ENCODE data around the gene MSI1. TPM values are rescaled to one million over a fixed set of nuclear protein-coding genes. Genes with fewer than 3 reads are reported as not detected.

MSI1 gene
- total RNA-seq, 1 donor from 2014 or later, result 1.3 TPM

DNA sequence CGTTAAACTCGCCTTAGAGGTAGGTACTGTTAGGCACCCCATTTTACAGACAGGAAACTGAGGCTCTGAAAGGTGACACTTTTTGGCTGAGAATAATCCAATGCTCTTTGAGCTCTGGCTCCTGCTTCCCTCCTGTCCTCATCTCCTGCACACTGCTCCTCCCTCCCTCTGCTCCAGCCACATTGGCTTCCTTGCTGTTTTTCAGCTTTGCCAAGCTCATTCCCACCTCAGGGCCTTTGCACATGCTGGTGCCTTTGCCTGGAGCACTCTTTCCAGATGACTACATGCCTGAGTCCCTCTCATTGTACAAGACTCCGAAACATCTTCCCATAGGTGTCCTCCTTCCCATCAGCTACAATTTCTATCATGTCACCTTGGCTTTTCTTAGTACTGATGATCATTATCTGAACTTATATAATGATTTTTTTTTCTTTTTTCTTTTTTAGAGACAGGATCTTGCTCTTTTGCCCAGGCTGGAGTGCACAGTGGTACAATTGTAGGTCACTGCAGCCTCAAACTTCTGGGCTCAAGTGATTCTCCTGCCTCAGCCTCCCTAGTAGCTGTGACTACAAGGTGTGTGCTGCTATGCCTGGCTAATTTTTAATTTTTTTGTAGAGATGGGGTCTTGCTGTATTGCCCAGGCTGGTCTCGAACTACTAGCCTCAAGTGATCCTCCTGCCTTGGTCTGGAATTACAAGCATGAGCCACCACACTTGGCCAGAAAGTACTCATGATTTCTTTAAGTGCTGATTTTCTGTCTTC is 15.2 kb downstream of the MSI1 start:
- peaks cover 8% of the 10 kb centered on the region for H3K4me1 Mint-ChIP-seq (ENCODE audit: unreplicated experiment)
- TF ChIP-seq, protein P1, sequence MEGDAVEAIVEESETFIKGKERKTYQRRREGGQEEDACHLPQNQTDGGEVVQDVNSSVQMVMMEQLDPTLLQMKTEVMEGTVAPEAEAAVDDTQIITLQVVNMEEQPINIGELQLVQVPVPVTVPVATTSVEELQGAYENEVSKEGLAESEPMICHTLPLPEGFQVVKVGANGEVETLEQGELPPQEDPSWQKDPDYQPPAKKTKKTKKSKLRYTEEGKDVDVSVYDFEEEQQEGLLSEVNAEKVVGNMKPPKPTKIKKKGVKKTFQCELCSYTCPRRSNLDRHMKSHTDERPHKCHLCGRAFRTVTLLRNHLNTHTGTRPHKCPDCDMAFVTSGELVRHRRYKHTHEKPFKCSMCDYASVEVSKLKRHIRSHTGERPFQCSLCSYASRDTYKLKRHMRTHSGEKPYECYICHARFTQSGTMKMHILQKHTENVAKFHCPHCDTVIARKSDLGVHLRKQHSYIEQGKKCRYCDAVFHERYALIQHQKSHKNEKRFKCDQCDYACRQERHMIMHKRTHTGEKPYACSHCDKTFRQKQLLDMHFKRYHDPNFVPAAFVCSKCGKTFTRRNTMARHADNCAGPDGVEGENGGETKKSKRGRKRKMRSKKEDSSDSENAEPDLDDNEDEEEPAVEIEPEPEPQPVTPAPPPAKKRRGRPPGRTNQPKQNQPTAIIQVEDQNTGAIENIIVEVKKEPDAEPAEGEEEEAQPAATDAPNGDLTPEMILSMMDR (IDR thresholded peaks at IDR 0.05), result no peak
- no peak overlapping the region for H3K4me3 Mint-ChIP-seq (ENCODE audit: unreplicated experiment)
- no peaks in the 10 kb centered on the region for H3K36me3 Mint-ChIP-seq (ENCODE audit: unreplicated experiment)
- no peaks in the 10 kb centered on the region for H3K9me3 Mint-ChIP-seq (ENCODE audit: unreplicated experiment)
- H3K27me3 Mint-ChIP-seq (ENCODE audit: unreplicated experiment), result no peaks in the 10 kb centered on the region
- no peak for DNase-seq (ENCODE audit: extremely low spot score, unreplicated experiment)
- H3K27ac Mint-ChIP-seq (ENCODE audit: unreplicated experiment), result no peak overlapping the region

DNA sequence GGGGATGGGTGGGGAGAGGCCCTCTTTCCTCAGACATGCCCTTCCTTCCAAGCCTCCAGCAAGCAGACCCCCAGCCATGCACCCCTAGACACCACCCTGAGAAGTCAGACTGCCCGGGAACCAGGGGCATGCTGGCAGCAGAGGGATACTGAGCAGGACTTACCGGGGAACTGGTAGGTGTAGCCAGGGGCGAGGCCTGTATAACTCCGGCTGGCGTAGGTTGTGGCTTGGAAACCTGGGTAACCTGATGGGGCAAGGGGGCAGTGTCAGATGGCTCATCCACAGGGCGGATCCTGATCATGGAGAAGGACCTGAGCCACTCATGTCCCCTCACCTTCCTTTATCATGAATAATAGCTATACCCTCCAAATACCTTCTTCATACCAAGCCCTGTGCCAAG is 15.8 kb downstream of the MSI1 start:
- H3K36me3 Mint-ChIP-seq (ENCODE audit: unreplicated experiment), result no peaks in the 10 kb centered on the region
- TF ChIP-seq, protein P1 (IDR thresholded peaks at IDR 0.05), result no peak
- no peaks in the 10 kb centered on the region for H3K9me3 Mint-ChIP-seq (ENCODE audit: unreplicated experiment)
- H3K4me1 Mint-ChIP-seq (ENCODE audit: unreplicated experiment), result peaks cover 8% of the 10 kb centered on the region
- no peak overlapping the region for H3K4me3 Mint-ChIP-seq (ENCODE audit: unreplicated experiment)
- H3K27ac Mint-ChIP-seq (ENCODE audit: unreplicated experiment), result no peak overlapping the region
- DNase-seq (ENCODE audit: extremely low spot score, unreplicated experiment), result no peak
- no peaks in the 10 kb centered on the region for H3K27me3 Mint-ChIP-seq (ENCODE audit: unreplicated experiment)

DNA sequence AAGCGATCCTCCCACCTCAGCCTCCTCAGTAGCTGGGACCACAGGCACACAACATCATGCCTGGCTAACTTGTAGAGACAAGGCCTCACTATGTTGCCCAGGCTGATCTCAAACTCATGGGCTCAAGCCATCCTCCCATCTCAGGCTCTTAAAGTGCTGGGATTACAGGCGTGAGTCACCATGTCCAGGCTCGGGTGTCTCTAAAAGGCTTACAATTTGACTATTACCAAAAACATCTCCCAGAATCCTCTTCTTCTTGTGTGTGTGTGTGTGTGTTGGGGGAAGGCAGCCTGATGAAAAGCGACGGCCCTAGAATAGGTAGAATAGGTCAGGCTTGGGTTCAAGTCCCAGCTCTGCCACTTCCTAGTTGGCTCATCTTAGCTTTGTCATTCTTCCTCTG is 16.8 kb downstream of the MSI1 start:
- Mint-ChIP-seq H3K27ac (ENCODE audit: unreplicated experiment) (no peak overlapping the region), H3K27me3 (ENCODE audit: unreplicated experiment) (no peaks in the 10 kb centered on the region), H3K9me3 (ENCODE audit: unreplicated experiment) (no peaks in the 10 kb centered on the region), H3K36me3 (ENCODE audit: unreplicated experiment) (no peaks in the 10 kb centered on the region), H3K4me1 (ENCODE audit: unreplicated experiment) (peaks cover 8% of the 10 kb centered on the region), H3K4me3 (ENCODE audit: unreplicated experiment) (no peak overlapping the region)
- DNase-seq (ENCODE audit: extremely low spot score, unreplicated experiment), result no peak
- TF ChIP-seq, protein P1 (IDR thresholded peaks at IDR 0.05), result no peak

DNA sequence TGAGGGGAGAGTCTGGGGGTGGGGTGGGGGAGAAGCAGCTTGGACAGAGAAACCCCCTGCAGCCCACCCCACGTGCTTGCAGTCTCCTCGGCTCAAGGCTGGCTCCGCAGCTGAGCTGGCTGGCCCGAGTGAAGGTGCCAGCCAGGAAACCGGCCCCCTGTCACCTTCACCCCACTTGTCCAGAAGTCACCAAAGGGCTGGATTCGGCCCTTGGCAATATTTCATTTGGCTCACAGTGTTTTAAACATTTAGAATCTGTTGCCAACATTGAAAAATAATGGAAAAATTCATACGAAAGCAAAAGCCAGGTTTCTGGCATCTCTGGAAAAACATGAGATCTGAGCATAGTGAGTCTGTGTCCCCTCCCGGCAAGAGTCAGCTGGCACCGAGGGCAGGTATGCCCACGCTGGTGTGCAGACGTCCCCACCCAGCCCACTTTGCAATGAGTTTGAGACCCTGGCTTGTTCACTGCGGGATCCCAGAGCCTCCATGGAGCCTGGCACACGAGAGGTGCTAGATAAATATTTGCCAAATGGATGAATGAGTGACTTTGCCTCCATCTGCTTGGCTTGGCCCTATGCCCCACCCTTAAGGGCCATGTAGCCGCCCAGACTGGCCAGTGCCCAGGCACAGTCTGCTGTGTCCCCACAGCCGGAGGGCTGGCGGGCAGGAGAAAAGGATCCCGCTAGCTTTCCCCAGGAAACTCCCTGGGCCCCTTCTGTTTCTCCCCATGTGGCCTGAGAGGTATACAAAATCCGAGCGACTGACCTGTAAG is 18.2 kb downstream of the MSI1 start:
- H3K27me3 Mint-ChIP-seq (ENCODE audit: unreplicated experiment), result no peaks in the 10 kb centered on the region
- H3K36me3 Mint-ChIP-seq (ENCODE audit: unreplicated experiment), result no peaks in the 10 kb centered on the region

More for the DNA sequence above, 18.2 kb downstream of the MSI1 start:
- Mint-ChIP-seq H3K4me1 (ENCODE audit: unreplicated experiment) (no peaks in the 10 kb centered on the region), H3K27ac (ENCODE audit: unreplicated experiment) (no peak overlapping the region), H3K9me3 (ENCODE audit: unreplicated experiment) (no peaks in the 10 kb centered on the region), H3K4me3 (ENCODE audit: unreplicated experiment) (no peak overlapping the region)
- no peak for DNase-seq (ENCODE audit: extremely low spot score, unreplicated experiment)
- TF ChIP-seq, protein P1 (IDR thresholded peaks at IDR 0.05), result no peak

All from osteocyte (in vitro differentiated cells).